SK-N-MC (cell line): ENCODE results near the gene NUP62.
"Not testable (repeated sequence)": the region's sequence is repeated elsewhere in the genome, so short reads cannot be mapped to it uniquely, and the experiment has no call there.

Experiments used
- DNase-seq: peaks from one replicate; pipeline ENCODE4 v3.0.0-alpha.2; 2011; ENCODE audit warnings: low read depth, low spot score
- H3K27ac ChIP-seq: fragments of 200-600 bp; sonication (generic); 2 replicates; pipeline ENCODE4 v1.5.1; 2016; ENCODE audit warnings: mixed run types
- H3K36me3 ChIP-seq: fragments of 200-600 bp; sonication (generic); 2 replicates; pipeline ENCODE4 v1.6.1; 2017; ENCODE audit warnings: antibody characterized with exemption, low read length, mixed read lengths; ENCODE audit not compliant: insufficient read depth
- H3K4me3 ChIP-seq: fragments of 200-600 bp; sonication (generic); 2 replicates; pipeline ENCODE4 v1.5.1; 2016
- H3K9ac ChIP-seq: fragments of 200-600 bp; sonication (generic); 2 replicates; pipeline ENCODE4 v1.8.0; 2017; ENCODE audit warnings: mixed run types, mixed read lengths; ENCODE audit not compliant: insufficient read length
- H3K9me3 ChIP-seq: fragments of 200-600 bp; sonication (generic); 2 replicates; pipeline ENCODE4 v1.6.1; 2017; ENCODE audit warnings: low read depth, mild to moderate bottlenecking, antibody characterized with exemption, low read length, moderate library complexity, mixed read lengths
- EZH2 ChIP-seq: fragments of 200-600 bp; sonication (generic); IDR thresholded peaks from one replicate; pipeline ENCODE4 v1.6.1; 2017; ENCODE audit warnings: antibody characterized with exemption
- FOXP2 ChIP-seq: optimal IDR thresholded peaks from 2 replicates; pipeline ENCODE3; 2011; ENCODE audit warnings: mild to moderate bottlenecking, moderate library complexity; ENCODE audit not compliant: insufficient read depth; ENCODE audit errors: extremely low read length, control extremely low read depth
- POLR2AphosphoS5 ChIP-seq: IDR thresholded peaks from 2 replicates; pipeline ENCODE4 v1.6.1; 2012; ENCODE audit warnings: mild to moderate bottlenecking, low read depth, low read length, borderline replicate concordance

The NUP62 gene

GRCh38 chr19:49953416-49953815, 24.1 kb upstream of the NUP62 start:
- DNase-seq, result no peak
- Histone ChIP-seq H3K4me3 (no peak overlapping the region), H3K27ac (no peak overlapping the region), H3K9ac (no peak overlapping the region), H3K36me3 (no peaks in the 10 kb centered on the region), H3K9me3 (no peaks in the 10 kb centered on the region)
- TF ChIP-seq EZH2, result no peak
- TF ChIP-seq POLR2AphosphoS5, result no peak
- TF ChIP-seq FOXP2, result no peak

GRCh38 chr19:49952906-49953305, 23.6 kb upstream of the NUP62 start:
- no peak overlapping the region for H3K4me3 ChIP-seq
- no peaks in the 10 kb centered on the region for H3K36me3 ChIP-seq
- H3K9me3 ChIP-seq, result no peaks in the 10 kb centered on the region
- H3K27ac ChIP-seq, result no peak overlapping the region
- no peak overlapping the region for H3K9ac ChIP-seq
- no peak for DNase-seq
- TF ChIP-seq POLR2AphosphoS5, result no peak
- no peak for TF ChIP-seq FOXP2
- no peak for TF ChIP-seq EZH2

DNA sequence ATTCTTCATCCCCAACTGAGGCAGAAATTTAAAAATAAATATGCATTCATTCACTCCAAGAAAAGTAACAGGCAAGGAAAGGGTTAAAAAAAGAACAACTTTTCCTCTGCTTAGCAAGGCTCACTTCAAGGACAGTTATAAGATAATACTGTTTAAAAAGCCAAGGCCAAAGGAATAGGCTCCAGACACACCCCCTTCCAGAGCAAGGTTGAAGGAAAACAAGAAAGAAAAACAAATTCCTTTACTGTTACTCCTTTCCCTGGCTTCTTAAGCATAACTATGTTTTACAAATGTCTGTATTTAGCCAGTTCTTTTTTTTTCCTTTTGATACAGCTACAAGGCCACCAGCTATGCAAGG, 23.2 kb upstream of the NUP62 start:
- no peak for DNase-seq
- Histone ChIP-seq H3K9me3 (no peaks in the 10 kb centered on the region), H3K27ac (no peak overlapping the region), H3K9ac (no peak overlapping the region), H3K36me3 (no peaks in the 10 kb centered on the region), H3K4me3 (no peak overlapping the region)
- TF ChIP-seq EZH2 (no peak), POLR2AphosphoS5 (no peak), FOXP2 (no peak)

DNA sequence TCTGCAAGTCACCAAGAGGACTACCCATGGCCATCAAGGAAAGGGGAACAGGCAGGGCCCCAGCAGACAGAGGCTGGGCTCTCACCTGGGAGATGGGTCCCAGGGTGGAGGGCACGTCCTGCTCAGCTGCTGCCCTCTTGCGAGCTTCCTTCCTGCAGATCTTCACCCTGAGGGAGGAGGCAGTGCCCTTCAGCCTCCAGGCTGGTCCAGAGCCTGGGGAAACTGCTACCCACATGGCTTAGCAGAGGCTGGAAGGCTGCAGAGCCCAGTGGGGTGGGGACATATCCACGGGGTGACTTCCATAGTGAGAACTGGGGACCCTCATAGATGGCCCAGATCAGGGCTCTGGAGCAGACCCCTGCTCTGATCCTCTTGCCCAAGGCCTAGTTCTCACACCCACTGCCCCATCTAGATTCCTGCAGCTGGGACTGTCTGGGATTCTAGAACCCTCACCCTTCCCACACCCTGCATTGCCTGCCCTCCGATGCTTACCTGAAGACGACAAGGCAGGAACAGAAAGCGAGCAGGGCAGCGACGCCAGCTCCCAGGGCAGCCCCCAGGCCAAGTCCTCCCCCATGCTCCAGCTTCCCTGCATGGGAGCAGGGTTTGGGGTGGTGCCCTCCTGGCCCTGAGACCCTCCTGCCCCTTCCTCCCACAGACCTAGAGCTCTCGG, 22.6 kb upstream of the NUP62 start:
- no peak overlapping the region for H3K9ac ChIP-seq
- H3K27ac ChIP-seq, result no peak overlapping the region
- no peaks in the 10 kb centered on the region for H3K36me3 ChIP-seq
- H3K4me3 ChIP-seq, result no peak overlapping the region
- TF ChIP-seq EZH2 (no peak), POLR2AphosphoS5 (no peak), FOXP2 (no peak)
- no peak for DNase-seq
- no peaks in the 10 kb centered on the region for H3K9me3 ChIP-seq

DNA sequence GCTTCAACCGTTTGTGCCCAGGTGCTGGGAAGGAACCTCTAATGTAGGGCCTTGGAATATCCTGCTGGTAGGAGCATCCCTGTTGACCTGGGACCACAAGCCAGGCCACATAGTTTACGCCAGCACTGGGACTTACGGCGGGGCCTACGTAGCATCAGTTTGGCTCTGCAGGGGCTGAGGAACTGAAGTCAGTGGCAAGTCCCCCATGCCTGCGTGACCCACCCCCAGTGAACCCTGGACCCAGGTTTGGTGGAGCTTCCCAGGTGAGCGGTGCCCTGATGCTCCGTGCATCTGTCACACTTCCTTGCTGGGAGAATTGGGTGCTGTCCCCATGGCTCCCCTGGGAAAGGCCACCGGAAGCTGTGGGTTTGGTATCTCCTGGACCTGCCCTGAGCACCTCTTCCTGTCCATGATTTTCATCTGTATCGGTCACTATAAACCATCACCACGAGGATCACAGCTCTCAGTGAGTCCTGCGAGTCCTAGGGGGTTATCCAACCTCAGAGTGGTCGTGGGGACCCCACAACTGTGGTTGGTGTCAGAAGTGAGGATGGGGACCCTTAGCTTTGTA, 21.7 kb upstream of the NUP62 start:
- TF ChIP-seq POLR2AphosphoS5 (no peak), FOXP2 (no peak), EZH2 (no peak)
- DNase-seq, result no peak
- Histone ChIP-seq H3K27ac (no peak overlapping the region), H3K36me3 (no peaks in the 10 kb centered on the region), H3K9ac (no peak overlapping the region), H3K9me3 (no peaks in the 10 kb centered on the region), H3K4me3 (no peak overlapping the region)

DNA sequence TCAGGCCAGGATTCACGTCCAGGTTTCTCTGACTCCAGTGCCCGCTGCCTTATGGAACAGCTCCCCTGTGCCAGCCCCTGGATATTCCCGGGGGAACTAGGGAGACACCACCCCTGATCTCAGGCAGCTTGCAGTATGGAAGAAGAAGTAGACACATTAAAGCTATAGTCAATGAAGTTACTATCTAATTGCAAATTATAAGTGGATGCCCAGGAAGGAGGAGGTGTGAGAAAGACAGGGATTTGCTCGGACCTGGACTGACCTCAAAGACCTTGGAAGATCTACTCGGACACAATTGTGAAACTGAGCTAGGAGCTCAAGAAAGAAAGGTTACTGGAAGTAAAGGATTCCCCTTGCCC, 21.3 kb upstream of the NUP62 start:
- Histone ChIP-seq H3K9ac (no peak overlapping the region), H3K27ac (no peak overlapping the region), H3K4me3 (no peak overlapping the region), H3K36me3 (no peaks in the 10 kb centered on the region), H3K9me3 (no peaks in the 10 kb centered on the region)
- no peak for DNase-seq
- no peak for TF ChIP-seq FOXP2
- TF ChIP-seq EZH2, result no peak
- no peak for TF ChIP-seq POLR2AphosphoS5

- TF ChIP-seq POLR2AphosphoS5 (no peak), EZH2 (no peak), FOXP2 (no peak)
- Histone ChIP-seq H3K9ac (no peak overlapping the region), H3K36me3 (no peaks in the 10 kb centered on the region), H3K4me3 (no peak overlapping the region), H3K9me3 (no peaks in the 10 kb centered on the region), H3K27ac (no peak overlapping the region)
- no peak for DNase-seq
Measured at GRCh38 chr19:49949742-49950589, 20.7 kb upstream of the NUP62 start.

GRCh38 chr19:49946415-49946814, 17.1 kb upstream of the NUP62 start:
- TF ChIP-seq EZH2, result no peak
- TF ChIP-seq POLR2AphosphoS5, result no peak
- TF ChIP-seq FOXP2, result no peak
- Histone ChIP-seq H3K36me3 (no peaks in the 10 kb centered on the region), H3K9me3 (no peaks in the 10 kb centered on the region), H3K9ac (no peak overlapping the region), H3K27ac (no peak overlapping the region), H3K4me3 (no peak overlapping the region)
- DNase-seq, result no peak

DNA sequence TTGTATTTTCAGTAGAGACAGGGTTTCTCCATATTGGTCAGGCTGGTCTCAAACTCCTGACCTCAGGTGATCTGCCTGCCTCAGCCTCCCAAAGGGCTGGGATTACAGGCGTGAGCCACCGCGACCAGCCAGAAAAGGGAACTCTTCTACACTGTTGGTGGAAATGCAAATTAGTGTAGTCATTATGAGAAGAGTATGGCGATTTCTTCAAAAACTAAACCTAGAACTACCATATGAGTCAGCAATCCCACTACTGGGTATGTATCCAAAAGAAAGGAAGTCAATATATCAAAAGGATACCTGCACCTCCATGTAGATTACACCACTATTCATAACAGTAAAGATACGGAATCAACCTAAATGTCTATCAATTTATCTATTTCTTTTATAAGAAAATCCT, 15.3 kb upstream of the NUP62 start:
- not testable (repeated sequence) for H3K36me3 ChIP-seq, H3K27ac ChIP-seq, H3K9me3 ChIP-seq, H3K4me3 ChIP-seq, H3K9ac ChIP-seq, DNase-seq
